HG02840 (cell line): ENCODE measurements around the gene EGLN2.
"Not testable (repeated sequence)": the region's sequence is repeated elsewhere in the genome, so short reads cannot be mapped to it uniquely, and the experiment has no call there.

Experiments
- ATAC-seq: cut with Tn5 transposase; IDR thresholded peaks from one replicate; pipeline ENCODE4 v1.9.1; 2021; ENCODE audit warnings: mild to moderate bottlenecking, moderate library complexity, moderate number of reproducible peaks; ENCODE audit not compliant: unreplicated experiment, low FRiP score

The EGLN2 gene

GRCh38 chr19:40775632-40776022 lies 23.4 kb upstream of the EGLN2 start:
- no peak for ATAC-seq

GRCh38 chr19:40776364-40776763 lies 22.6 kb upstream of the EGLN2 start:
- no peak for ATAC-seq

- ATAC-seq = peak; percentile 68
Measured at GRCh38 chr19:40776932-40777644, 21.9 kb upstream of the EGLN2 start.

- ATAC-seq = no peak
Measured at GRCh38 chr19:40777645-40777936, 21.4 kb upstream of the EGLN2 start.

- ATAC-seq = peak; percentile 58
Measured at GRCh38 chr19:40777937-40778705, 20.9 kb upstream of the EGLN2 start, which contains the start of gene RAB4B. Gene RAB4B, plus strand, starts transcription at chr19:40778247. Its CDS starts 129 bp downstream, at chr19:40778376.

GRCh38 chr19:40778706-40779284 lies 20.2 kb upstream of the EGLN2 start:
- ATAC-seq = no peak

GRCh38 chr19:40780582-40780981 lies 18.4 kb upstream of the EGLN2 start:
- no peak for ATAC-seq

- no peak for ATAC-seq
Measured at GRCh38 chr19:40781140-40781539, 17.9 kb upstream of the EGLN2 start.

- no peak for ATAC-seq
Measured at GRCh38 chr19:40783711-40784110, 15.3 kb upstream of the EGLN2 start.

GRCh38 chr19:40784146-40784545 lies 14.8 kb upstream of the EGLN2 start:
- ATAC-seq = not testable (repeated sequence)

- ATAC-seq = no peak
Measured at GRCh38 chr19:40785526-40785925, 13.5 kb upstream of the EGLN2 start.

- no peak for ATAC-seq
Measured at GRCh38 chr19:40786060-40787037, 12.6 kb upstream of the EGLN2 start.

GRCh38 chr19:40791349-40791748 lies 7.6 kb upstream of the EGLN2 start:
- ATAC-seq = no peak

- no peak for ATAC-seq
Measured at GRCh38 chr19:40791996-40792395, 7.0 kb upstream of the EGLN2 start.

- ATAC-seq = no peak
Measured at GRCh38 chr19:40797166-40797962, 1.6 kb upstream of the EGLN2 start.

GRCh38 chr19:40797963-40798682 lies 868 bp upstream of the EGLN2 start:
- ATAC-seq = peak; percentile 19

- ATAC-seq = no peak
Measured at GRCh38 chr19:40799558-40800338, 757 bp downstream of the EGLN2 start.

- ATAC-seq = no peak
Measured at GRCh38 chr19:40800339-40800996, 1.5 kb downstream of the EGLN2 start.
